ENCODE data around the gene SLC6A3.

DNA sequence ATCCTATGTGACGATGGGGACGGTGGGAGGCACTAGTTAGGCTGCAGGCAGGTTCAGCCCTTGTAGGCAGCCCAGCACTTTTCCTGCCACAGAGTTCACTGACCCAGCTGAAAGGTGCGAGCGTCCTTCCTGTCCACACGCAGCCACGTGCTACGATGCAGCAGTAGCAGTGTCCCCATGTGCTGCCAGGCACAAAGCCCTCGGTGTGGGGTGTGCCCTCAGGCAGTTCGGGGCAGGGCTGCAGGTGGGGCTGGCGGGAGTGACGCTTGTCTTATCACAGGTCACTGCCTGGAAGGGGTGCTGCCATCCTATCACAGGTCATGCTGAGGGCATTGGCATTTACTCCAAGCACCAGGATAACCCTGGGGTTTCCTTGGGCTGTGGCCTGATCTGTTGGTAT, 53.5 kb downstream of the SLC6A3 start:
- TF ChIP-seq, protein P1, sequence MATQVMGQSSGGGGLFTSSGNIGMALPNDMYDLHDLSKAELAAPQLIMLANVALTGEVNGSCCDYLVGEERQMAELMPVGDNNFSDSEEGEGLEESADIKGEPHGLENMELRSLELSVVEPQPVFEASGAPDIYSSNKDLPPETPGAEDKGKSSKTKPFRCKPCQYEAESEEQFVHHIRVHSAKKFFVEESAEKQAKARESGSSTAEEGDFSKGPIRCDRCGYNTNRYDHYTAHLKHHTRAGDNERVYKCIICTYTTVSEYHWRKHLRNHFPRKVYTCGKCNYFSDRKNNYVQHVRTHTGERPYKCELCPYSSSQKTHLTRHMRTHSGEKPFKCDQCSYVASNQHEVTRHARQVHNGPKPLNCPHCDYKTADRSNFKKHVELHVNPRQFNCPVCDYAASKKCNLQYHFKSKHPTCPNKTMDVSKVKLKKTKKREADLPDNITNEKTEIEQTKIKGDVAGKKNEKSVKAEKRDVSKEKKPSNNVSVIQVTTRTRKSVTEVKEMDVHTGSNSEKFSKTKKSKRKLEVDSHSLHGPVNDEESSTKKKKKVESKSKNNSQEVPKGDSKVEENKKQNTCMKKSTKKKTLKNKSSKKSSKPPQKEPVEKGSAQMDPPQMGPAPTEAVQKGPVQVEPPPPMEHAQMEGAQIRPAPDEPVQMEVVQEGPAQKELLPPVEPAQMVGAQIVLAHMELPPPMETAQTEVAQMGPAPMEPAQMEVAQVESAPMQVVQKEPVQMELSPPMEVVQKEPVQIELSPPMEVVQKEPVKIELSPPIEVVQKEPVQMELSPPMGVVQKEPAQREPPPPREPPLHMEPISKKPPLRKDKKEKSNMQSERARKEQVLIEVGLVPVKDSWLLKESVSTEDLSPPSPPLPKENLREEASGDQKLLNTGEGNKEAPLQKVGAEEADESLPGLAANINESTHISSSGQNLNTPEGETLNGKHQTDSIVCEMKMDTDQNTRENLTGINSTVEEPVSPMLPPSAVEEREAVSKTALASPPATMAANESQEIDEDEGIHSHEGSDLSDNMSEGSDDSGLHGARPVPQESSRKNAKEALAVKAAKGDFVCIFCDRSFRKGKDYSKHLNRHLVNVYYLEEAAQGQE (IDR thresholded peaks at IDR 0.05; ENCODE audit: insufficient read depth in 1 of 2, low read depth in 2 of 2, low read length in 2 of 2): no peak
- TF ChIP-seq POLR2AphosphoS5 (IDR thresholded peaks at IDR 0.05; ENCODE audit: low read depth, low read length): no peak
